Measurements from ENCODE around the gene NR2C2.

- no peak for TF ChIP-seq CTCF (IDR thresholded peaks at IDR 0.05)
- TF ChIP-seq POLR2A (IDR thresholded peaks at IDR 0.05) = no peak
- TF ChIP-seq POLR2AphosphoS5 (IDR thresholded peaks at IDR 0.05) = no peak
These were observed 61.8 kb downstream of the NR2C2 start for GRCh38 chr3:15009167-15009566.
